SK-N-SH (cell line): Measurements from ENCODE around the gene LHPP. TPM values are rescaled to one million over a fixed set of nuclear protein-coding genes. Genes with fewer than 3 reads are reported as not detected.

Experiments
- CTCF ChIA-PET: fragments of 300-600, 350-600 bp; formaldehyde crosslinking; extraction: SDS; loops from one replicate; lab custom pipeline; 2021; lab: Yijun Ruan, JAX
- POLR2A ChIA-PET: fragments of 350-600 bp; sonication (Branson Sonifier 250); formaldehyde crosslinking; extraction: SDS; loops from one replicate; lab custom pipeline; 2020; ENCODE audit warnings: antibody characterized with exemption, inconsistent platforms; lab: Yijun Ruan, JAX
- DNase-seq: peaks from one replicate; pipeline ENCODE4 v3.0.0; 2012
- H2AFZ ChIP-seq: fragments of 200-600 bp; sonication (generic); 2 replicates; pipeline ENCODE4 v1.8.1; 2016; ENCODE audit warnings: antibody characterized with exemption, mild to moderate bottlenecking, low read depth
- H3F3A ChIP-seq: fragments of 200-600 bp; sonication (generic); replicated peaks from 2 replicates; pipeline ENCODE3; 2016; ENCODE audit warnings: antibody characterized with exemption, mild to moderate bottlenecking; ENCODE audit not compliant: insufficient read depth
- H3K27ac ChIP-seq, 2 experiments: fragments of 200-500 bp in 1 of 2; fragments of 200-600 bp in 1 of 2; sonication (Bioruptor generic) in 1 of 2; sonication (generic), shearing (Covaris generic) in 1 of 2; 2 replicates each; pipeline versions ENCODE4 v1.5.1 to v1.6.1; 2014 to 2016; ENCODE audit warnings: low read depth in 2 of 2, inconsistent platforms in 1 of 2, low read length in 1 of 2, mild to moderate bottlenecking in 1 of 2, mixed read lengths in 1 of 2
- H3K27me3 ChIP-seq: fragments of 200-600 bp; sonication (generic), shearing (Covaris generic); 2 replicates; pipeline ENCODE4 v1.6.1; 2016; ENCODE audit warnings: mixed run types; ENCODE audit not compliant: insufficient read depth
- H3K36me3 ChIP-seq, 2 experiments: fragments of 200-500 bp in 1 of 2; fragments of 200-600 bp in 1 of 2; sonication (Bioruptor generic) in 1 of 2; sonication (generic) in 1 of 2; replicated peaks in 1 of 2; 2 replicates each; pipeline versions ENCODE3 to v1.5.1; 2014 to 2016; ENCODE audit warnings: low read length in 1 of 2, mild to moderate bottlenecking in 1 of 2; ENCODE audit not compliant: insufficient read depth in 2 of 2, control insufficient read depth in 1 of 2
- H3K4me1 ChIP-seq, 2 experiments: fragments of 200-500 bp in 1 of 2; fragments of 200-600 bp in 1 of 2; sonication (Bioruptor generic) in 1 of 2; sonication (generic), shearing (Covaris generic) in 1 of 2; 2 replicates each; pipeline versions ENCODE4 v1.5.1 to v1.6.1; 2014 to 2016; ENCODE audit warnings: low read depth in 1 of 2, low read length in 1 of 2, mixed run types in 1 of 2; ENCODE audit not compliant: insufficient read depth in 2 of 2, control insufficient read depth in 1 of 2
- H3K4me2 ChIP-seq: fragments of 200-600 bp; sonication (generic), shearing (Covaris generic); 2 replicates; pipeline ENCODE4 v1.6.1; 2017; ENCODE audit warnings: mixed run types
- H3K4me3 ChIP-seq, 2 experiments: fragments of 200-500 bp in 1 of 2; fragments of 200-600 bp in 1 of 2; sonication (Bioruptor generic) in 1 of 2; sonication (generic), shearing (Covaris generic) in 1 of 2; 2 replicates each; pipeline versions ENCODE4 v1.5.1 to v1.8.1; 2014 to 2016; ENCODE audit warnings: low read depth in 2 of 2, inconsistent platforms in 1 of 2, low read length in 1 of 2, mild to moderate bottlenecking in 1 of 2, mixed read lengths in 1 of 2, moderate library complexity in 1 of 2
- H3K79me2 ChIP-seq: fragments of 200-600 bp; sonication (generic); 2 replicates; pipeline ENCODE4 v1.8.1; 2017; ENCODE audit warnings: mild to moderate bottlenecking; ENCODE audit not compliant: insufficient read depth
- H3K9ac ChIP-seq: fragments of 200-600 bp; sonication (generic); 2 replicates; pipeline ENCODE4 v1.6.1; 2017; ENCODE audit warnings: mixed run types
- H3K9me2 ChIP-seq: fragments of 200-600 bp; sonication (generic); 2 replicates; pipeline ENCODE4 v1.6.1; 2017; ENCODE audit warnings: mixed run types
- H3K9me3 ChIP-seq: fragments of 200-600 bp; sonication (generic); 2 replicates; pipeline ENCODE4 v1.6.1; 2017; ENCODE audit warnings: mixed run types, mild to moderate bottlenecking, moderate library complexity
- H4K20me1 ChIP-seq: fragments of 200-600 bp; sonication (generic); 2 replicates; pipeline ENCODE4 v1.6.1; 2017; ENCODE audit warnings: mild to moderate bottlenecking, mixed run types; ENCODE audit not compliant: insufficient read depth
- ELF1 ChIP-seq: IDR thresholded peaks from 2 replicates; pipeline ENCODE4 v1.4.0; 2012
- FOSL2 ChIP-seq: IDR thresholded peaks from 2 replicates; pipeline ENCODE4 v1.4.0; 2012; ENCODE audit warnings: low read depth, mild to moderate bottlenecking, moderate library complexity, borderline replicate concordance
- FOXJ3 ChIP-seq: sonication (generic); formaldehyde crosslinking; IDR thresholded peaks from 2 replicates; pipeline ENCODE4 v1.5.1; 2020; ENCODE audit warnings: mild to moderate bottlenecking, missing genetic modification reagents
- GATA2 ChIP-seq: sonication (generic); formaldehyde crosslinking; IDR thresholded peaks from 2 replicates; pipeline ENCODE4 v1.5.0; 2020; ENCODE audit warnings: mild to moderate bottlenecking, missing genetic modification reagents
- MAX ChIP-seq: IDR thresholded peaks from 2 replicates; pipeline ENCODE4 v1.4.0; 2012; ENCODE audit warnings: low read depth
- MEF2A ChIP-seq: IDR thresholded peaks from 2 replicates; pipeline ENCODE4 v1.4.0; 2012; ENCODE audit warnings: low read depth, borderline replicate concordance
- MXI1 ChIP-seq: IDR thresholded peaks from 2 replicates; pipeline ENCODE4 v1.6.1; 2012; ENCODE audit warnings: mild to moderate bottlenecking, low read depth, low read length, improper control_type of control experiment
- NRF1 ChIP-seq: IDR thresholded peaks from 2 replicates; pipeline ENCODE4 v1.6.1; 2012; ENCODE audit warnings: low read depth, mild to moderate bottlenecking, low read length
- RCOR1 ChIP-seq: fragments of 150-350 bp; IDR thresholded peaks from 2 replicates; pipeline ENCODE4 v1.6.1; 2017; ENCODE audit warnings: antibody characterized with exemption, low read length
- RFX5 ChIP-seq: IDR thresholded peaks from 2 replicates; pipeline ENCODE4 v1.6.1; 2012; ENCODE audit warnings: mild to moderate bottlenecking, improper control_type of control experiment, low read length
- SMC3 ChIP-seq: IDR thresholded peaks from 2 replicates; pipeline ENCODE4 v1.6.1; 2012; ENCODE audit warnings: low read depth, low read length, improper control_type of control experiment
- TAF1 ChIP-seq: IDR thresholded peaks from 2 replicates; pipeline ENCODE4 v1.6.1; 2012; ENCODE audit warnings: low read depth, mild to moderate bottlenecking, low read length, moderate library complexity, borderline replicate concordance
- TCF12 ChIP-seq: IDR thresholded peaks from 2 replicates; pipeline ENCODE4 v1.4.0; 2012
- TEAD4 ChIP-seq: IDR thresholded peaks from 2 replicates; pipeline ENCODE4 v1.4.0; 2012; ENCODE audit warnings: mild to moderate bottlenecking, borderline replicate concordance; ENCODE audit not compliant: insufficient read depth
- USF1 ChIP-seq: IDR thresholded peaks from 2 replicates; pipeline ENCODE4 v1.4.0; 2012; ENCODE audit warnings: low read depth, borderline replicate concordance
- USF2 ChIP-seq: fragments of 150-350 bp; IDR thresholded peaks from 2 replicates; pipeline ENCODE4 v1.6.1; 2017; ENCODE audit warnings: antibody characterized with exemption, low read length, low read depth, borderline replicate concordance
- YY1 ChIP-seq: IDR thresholded peaks from 2 replicates; pipeline ENCODE4 v1.4.0; 2012; ENCODE audit warnings: low read depth, mild to moderate bottlenecking
- ZBTB33 ChIP-seq: IDR thresholded peaks from 2 replicates; pipeline ENCODE4 v1.4.0; 2012; ENCODE audit warnings: low read depth, borderline replicate concordance
- WGBS: methylation state at CpG from one replicate; pipeline ENCODE4 v1.1.6; 2017; ENCODE audit warnings: low lambda C conversion rate; 5-methylcytosine and 5-hydroxymethylcytosine counted together
- polyA plus RNA-seq, 3 experiments: library from polyadenylated mRNA; depleted of rRNA; stranded (reverse); fragments of >200 nt; gene quantifications; 2 replicates each; pipeline ENCODE4 v1.2.3, GENCODE V29; 2012

The LHPP gene
- polyA plus RNA-seq, 1 of the 3 experiments (the other 2 are of a cell fraction): 29.8 TPM

GRCh38 chr10:124626759-124627380, 165.2 kb downstream of the LHPP start:
- POLR2A ChIA-PET: no interaction called here
- TF ChIP-seq ZBTB33: no peak
- no peak for TF ChIP-seq MXI1
- TF ChIP-seq ELF1: no peak
- TF ChIP-seq TCF12: no peak
- no peak for TF ChIP-seq MEF2A
- DNase-seq: no peak
- CTCF ChIA-PET: interaction anchor here (1.0 kb wide), 1 partner anchor 98 kb away, joined by 3 read pairs; no protein-coding TSS in a partner anchor
- no peaks in the 10 kb centered on the region for H3K9me3 ChIP-seq
- no peaks in the 10 kb centered on the region for H3K9me2 ChIP-seq
- no peaks in the 10 kb centered on the region for H3F3A ChIP-seq
- no peak overlapping the region; a peak in 1 of 4 replicates for H3K27ac ChIP-seq
- no peak overlapping the region for H2AFZ ChIP-seq
- H3K36me3 ChIP-seq: peaks cover 0 to 4% of the 10 kb centered on the region in 2 experiments
- no peaks in the 10 kb centered on the region for H4K20me1 ChIP-seq
- H3K4me2 ChIP-seq: no peak overlapping the region
- 90% methylated on average over 9 of the region's 13 CpGs for WGBS
- no peaks in the 10 kb centered on the region for H3K27me3 ChIP-seq
- H3K79me2 ChIP-seq: no peaks in the 10 kb centered on the region
- H3K4me3 ChIP-seq: no peak overlapping the region
- H3K9ac ChIP-seq: no peak overlapping the region
- peaks cover 0 to 30% of the 10 kb centered on the region in 2 experiments; a peak in 1 of 4 replicates for H3K4me1 ChIP-seq

- H3K27ac ChIP-seq: no peak overlapping the region; a peak in 1 of 4 replicates
- no peak for DNase-seq
- no peak overlapping the region for H3K4me3 ChIP-seq
- H3K27me3 ChIP-seq: no peaks in the 10 kb centered on the region
- peaks cover 0 to 2% of the 10 kb centered on the region in 2 experiments for H3K36me3 ChIP-seq
- H3K4me2 ChIP-seq: no peak overlapping the region
- POLR2A ChIA-PET: no interaction called here
- H3K9me3 ChIP-seq: no peaks in the 10 kb centered on the region
- no peak overlapping the region for H3K9ac ChIP-seq
- H3K9me2 ChIP-seq: no peaks in the 10 kb centered on the region
- WGBS: 94% methylated on average over 8 of the region's 12 CpGs
- H2AFZ ChIP-seq: no peak overlapping the region
- H3K4me1 ChIP-seq: peaks cover 0 to 28% of the 10 kb centered on the region in 2 experiments; a peak in 1 of 4 replicates
- no peaks in the 10 kb centered on the region for H3F3A ChIP-seq
- CTCF ChIA-PET: interaction anchor here (0.8 to 1.0 kb wide), 4 partner anchors 9 to 117 kb away, joined by 3 to 4 read pairs (median 3); no protein-coding TSS in a partner anchor
- H4K20me1 ChIP-seq: no peaks in the 10 kb centered on the region
- H3K79me2 ChIP-seq: no peaks in the 10 kb centered on the region
- no peak for TF ChIP-seq TEAD4
- no peak for TF ChIP-seq NRF1
- TF ChIP-seq MEF2A: no peak
- no peak for TF ChIP-seq GATA2 (CRISPR knock-in tag)
- TF ChIP-seq RFX5: no peak
- no peak for TF ChIP-seq USF1
- TF ChIP-seq SMC3: no peak
- TF ChIP-seq USF2: no peak
- TF ChIP-seq FOXJ3 (CRISPR knock-in tag): no peak
- no peak for TF ChIP-seq MXI1
- no peak for TF ChIP-seq RCOR1
- TF ChIP-seq FOSL2: no peak
- TF ChIP-seq YY1: no peak
- no peak for TF ChIP-seq MAX
- no peak for TF ChIP-seq ZBTB33
- no peak for TF ChIP-seq TAF1
Observed at GRCh38 chr10:124627866-124628675, 166.4 kb downstream of the LHPP start.
